Hepatocyte (in vitro differentiated cells): ENCODE data around the gene ACSL5.

ENCODE experiments used
- CTCF ChIP-seq: fragments of 200-600 bp; sonication (generic); IDR thresholded peaks from 2 replicates; pipeline ENCODE4 v1.5.1; 2016; ENCODE audit warnings: antibody characterized with exemption, mild to moderate bottlenecking; ENCODE audit not compliant: poor library complexity
- EZH2 ChIP-seq: fragments of 200-600 bp; sonication (generic); IDR thresholded peaks from 2 replicates; pipeline ENCODE4 v1.6.1; 2016; ENCODE audit warnings: antibody characterized with exemption, mild to moderate bottlenecking, borderline replicate concordance
- EZH2phosphoT487 ChIP-seq: fragments of 200-600 bp; sonication (generic); IDR thresholded peaks from one replicate; pipeline ENCODE4 v1.6.1; 2018; ENCODE audit warnings: antibody characterized with exemption, mild to moderate bottlenecking, low read depth, moderate library complexity; ENCODE audit not compliant: unreplicated experiment, severe bottlenecking

- TF ChIP-seq CTCF (no peak), EZH2phosphoT487 (no peak), EZH2 (no peak)
These were observed at the start of gene ACSL5 for GRCh38 chr10:112373912-112374338.
